ENCODE results near the gene MAFB. TPM values are rescaled to one million over a fixed set of nuclear protein-coding genes. Genes with fewer than 3 reads are reported as not detected.

MAFB gene
- total RNA-seq, 1 experiment from 2014 or later, result 0.22 TPM

GRCh38 chr20:40663304-40663790 is 25.7 kb downstream of the MAFB start:
- ChIA-PET CTCF (no interaction called here), POLR2A (no interaction called here), RAD21 (ENCODE audit: low non-redundant PET in 1 of 2, low total read pairs in 2 of 2, uncharacterized antibody in 2 of 2, unreplicated experiment in 2 of 2) (no interaction called here)
- TF ChIP-seq MAX (IDR thresholded peaks at IDR 0.05) (no peak), TCF7L2 (IDR thresholded peaks at IDR 0.05; ENCODE audit: borderline replicate concordance, extremely low read depth, insufficient read depth, insufficient read length) (no peak), CTCF (IDR thresholded peaks at IDR 0.05 in 2 of 3, conservative IDR thresholded peaks at IDR 0.05 in 1 of 3; ENCODE audit: borderline replicate concordance in 1 of 3, insufficient read depth in 1 of 3, low read depth in 2 of 3, low read length in 2 of 3) (no peak), RAD21 (IDR thresholded peaks at IDR 0.05; ENCODE audit: low read depth) (no peak)
- Histone ChIP-seq H3K9me2 (ENCODE audit: insufficient read depth) (no peaks in the 10 kb centered on the region), H2AFZ (ENCODE audit: low read depth, low read length, poor library complexity, severe bottlenecking) (no peak overlapping the region), H4K20me1 (ENCODE audit: insufficient read depth) (no peaks in the 10 kb centered on the region), H3K4me3 (replicated peaks in 1 of 2; ENCODE audit: low read depth in 1 of 2, low read length in 2 of 2) (no peak overlapping the region), H3K4me1 (ENCODE audit: control insufficient read depth in 1 of 2, insufficient read depth in 2 of 2, low read length in 2 of 2) (peaks cover under 1 to 4% of the 10 kb centered on the region in 2 experiments; a peak in 2 of 4 replicates), H3K79me2 (ENCODE audit: insufficient read depth, low read length) (no peaks in the 10 kb centered on the region), H3K9ac (ENCODE audit: low read length) (no peak overlapping the region), H3K9me3 (ENCODE audit: control insufficient read depth in 1 of 2, insufficient read depth in 1 of 2, low read depth in 1 of 2, low read length in 2 of 2) (no peaks in the 10 kb centered on the region), H3K36me3 (ENCODE audit: control insufficient read depth in 1 of 2, insufficient read depth in 2 of 2, low read length in 2 of 2) (no peaks in the 10 kb centered on the region), H3K27me3 (ENCODE audit: insufficient read depth, low read length) (no peaks in the 10 kb centered on the region), H3K27ac (ENCODE audit: low read depth, low read length) (no peak overlapping the region), H3K4me2 (ENCODE audit: low read length) (no peak overlapping the region)
- DNase-seq (ENCODE audit: low read depth, low spot score) (no peak), ATAC-seq (no peak)
- BruUV-seq (replicated peaks), result no TSS peak
- intact Hi-C loops (cut with micrococcal nuclease), result no loop called here

- ChIA-PET RAD21 (ENCODE audit: low non-redundant PET in 1 of 2, low total read pairs in 2 of 2, uncharacterized antibody in 2 of 2, unreplicated experiment in 2 of 2) (no interaction called here), POLR2A (no interaction called here)
- TF ChIP-seq SRF (IDR thresholded peaks at IDR 0.05; ENCODE audit: low read depth), result no peak
- TF ChIP-seq ZBTB33 (IDR thresholded peaks at IDR 0.05; ENCODE audit: extremely low read depth, insufficient replicate concordance, low read length), result no peak
- TF ChIP-seq EGR1 (IDR thresholded peaks at IDR 0.05; ENCODE audit: low read depth), result no peak
- TF ChIP-seq POLR2A (IDR thresholded peaks at IDR 0.05; ENCODE audit: borderline replicate concordance, extremely low read depth, insufficient read depth, insufficient read length), result no peak
- no peak for TF ChIP-seq ATF3 (IDR thresholded peaks at IDR 0.05)
- no peak for TF ChIP-seq CEBPB (IDR thresholded peaks at IDR 0.05; ENCODE audit: low read depth)
- TF ChIP-seq TCF7L2 (IDR thresholded peaks at IDR 0.05; ENCODE audit: borderline replicate concordance, extremely low read depth, insufficient read depth, insufficient read length), result no peak
- no peak for TF ChIP-seq ZNF274 (IDR thresholded peaks at IDR 0.05; ENCODE audit: low read depth, low read length)
- TF ChIP-seq RAD21 (IDR thresholded peaks at IDR 0.05; ENCODE audit: low read depth), result no peak
- no peak for TF ChIP-seq JUND (IDR thresholded peaks at IDR 0.05)
- no peak for TF ChIP-seq CBX3 (IDR thresholded peaks at IDR 0.05; ENCODE audit: low read depth)
- no peak for TF ChIP-seq FOSL1 (IDR thresholded peaks at IDR 0.05; ENCODE audit: low read depth)
Measured at GRCh38 chr20:40659567-40659966, 29.5 kb downstream of the MAFB start.

More at GRCh38 chr20:40659567-40659966, 29.5 kb downstream of the MAFB start:
- H3K4me1 ChIP-seq (ENCODE audit: control insufficient read depth in 1 of 2, insufficient read depth in 2 of 2, low read length in 2 of 2), result peaks cover 0 to 2% of the 10 kb centered on the region in 2 experiments; a peak in 1 of 4 replicates
- no peak overlapping the region for H3K4me2 ChIP-seq (ENCODE audit: low read length)
- no peak overlapping the region for H3K4me3 ChIP-seq (replicated peaks in 1 of 2; ENCODE audit: low read depth in 1 of 2, low read length in 2 of 2)
- no peak overlapping the region for H3K9ac ChIP-seq (ENCODE audit: low read length)
- no peak for ATAC-seq
- no peaks in the 10 kb centered on the region for H4K20me1 ChIP-seq (ENCODE audit: insufficient read depth)
- no peak overlapping the region for H3K27ac ChIP-seq (ENCODE audit: low read depth, low read length)
- intact Hi-C loops (cut with micrococcal nuclease), result no loop called here
- no peak for DNase-seq (ENCODE audit: low read depth, low spot score)
- no peak overlapping the region for H2AFZ ChIP-seq (ENCODE audit: low read depth, low read length, poor library complexity, severe bottlenecking)
- no peaks in the 10 kb centered on the region for H3K9me2 ChIP-seq (ENCODE audit: insufficient read depth)
- H3K9me3 ChIP-seq (ENCODE audit: control insufficient read depth in 1 of 2, insufficient read depth in 1 of 2, low read depth in 1 of 2, low read length in 2 of 2), result no peaks in the 10 kb centered on the region
- no peaks in the 10 kb centered on the region for H3K27me3 ChIP-seq (ENCODE audit: insufficient read depth, low read length)
- no peaks in the 10 kb centered on the region for H3K79me2 ChIP-seq (ENCODE audit: insufficient read depth, low read length)
- CTCF ChIA-PET, result interaction anchor here (0.9 kb wide), 1 partner anchor 9 kb away, joined by 3 read pairs; no protein-coding TSS in a partner anchor
- no peaks in the 10 kb centered on the region for H3K36me3 ChIP-seq (ENCODE audit: control insufficient read depth in 1 of 2, insufficient read depth in 2 of 2, low read length in 2 of 2)
- no TSS peak for BruUV-seq (replicated peaks)
